ENCODE measurements around the gene ASMT. TPM values are rescaled to one million over a fixed set of nuclear protein-coding genes. Genes with fewer than 3 reads are reported as not detected.
A peak's percentile ranks its signal among the peaks of the same experiment; 100 is the strongest.

Gene ASMT
- total RNA-seq, 2 experiments from 2014 or later: 0.41 TPM; not detected in 1

DNA sequence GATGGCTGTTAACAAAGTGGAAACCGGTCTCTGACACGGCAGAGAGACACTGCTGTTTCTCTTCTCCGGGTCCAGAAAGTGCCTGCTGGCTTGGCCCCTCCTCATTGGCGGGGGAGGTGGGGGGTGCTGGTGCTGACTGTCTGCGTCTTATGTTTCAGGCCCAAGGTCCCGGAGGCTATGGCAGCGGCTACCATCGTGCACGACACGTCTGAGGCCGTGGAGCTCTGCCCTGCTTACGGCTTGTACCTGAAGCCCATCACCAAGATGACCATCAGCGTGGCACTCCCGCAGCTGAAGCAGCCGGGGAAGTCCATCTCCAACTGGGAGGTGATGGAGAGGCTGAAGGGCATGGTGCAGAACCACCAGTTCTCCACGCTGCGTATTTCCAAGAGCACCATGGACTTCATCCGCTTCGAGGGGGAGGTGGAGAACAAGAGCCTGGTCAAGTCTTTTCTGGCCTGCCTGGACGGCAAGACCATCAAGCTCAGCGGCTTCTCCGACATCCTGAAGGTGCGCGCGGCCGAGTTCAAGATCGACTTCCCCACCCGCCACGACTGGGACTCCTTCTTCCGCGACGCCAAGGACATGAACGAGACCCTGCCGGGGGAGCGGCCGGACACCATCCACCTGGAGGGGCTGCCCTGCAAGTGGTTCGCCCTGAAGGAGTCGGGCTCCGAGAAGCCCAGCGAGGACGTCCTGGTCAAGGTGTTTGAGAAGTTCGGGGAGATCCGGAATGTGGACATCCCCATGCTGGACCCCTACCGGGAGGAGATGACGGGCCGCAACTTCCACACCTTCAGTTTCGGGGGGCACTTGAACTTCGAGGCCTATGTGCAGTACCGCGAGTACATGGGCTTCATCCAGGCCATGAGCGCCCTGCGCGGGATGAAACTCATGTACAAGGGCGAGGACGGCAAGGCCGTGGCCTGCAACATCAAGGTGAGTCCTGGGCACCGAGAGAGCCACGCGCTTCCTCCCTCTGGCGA is 21.3 kb upstream of the ASMT start:
- ChIA-PET POLR2A (no interaction called here), CTCF (no interaction called here)
- TF ChIP-seq, protein P1, sequence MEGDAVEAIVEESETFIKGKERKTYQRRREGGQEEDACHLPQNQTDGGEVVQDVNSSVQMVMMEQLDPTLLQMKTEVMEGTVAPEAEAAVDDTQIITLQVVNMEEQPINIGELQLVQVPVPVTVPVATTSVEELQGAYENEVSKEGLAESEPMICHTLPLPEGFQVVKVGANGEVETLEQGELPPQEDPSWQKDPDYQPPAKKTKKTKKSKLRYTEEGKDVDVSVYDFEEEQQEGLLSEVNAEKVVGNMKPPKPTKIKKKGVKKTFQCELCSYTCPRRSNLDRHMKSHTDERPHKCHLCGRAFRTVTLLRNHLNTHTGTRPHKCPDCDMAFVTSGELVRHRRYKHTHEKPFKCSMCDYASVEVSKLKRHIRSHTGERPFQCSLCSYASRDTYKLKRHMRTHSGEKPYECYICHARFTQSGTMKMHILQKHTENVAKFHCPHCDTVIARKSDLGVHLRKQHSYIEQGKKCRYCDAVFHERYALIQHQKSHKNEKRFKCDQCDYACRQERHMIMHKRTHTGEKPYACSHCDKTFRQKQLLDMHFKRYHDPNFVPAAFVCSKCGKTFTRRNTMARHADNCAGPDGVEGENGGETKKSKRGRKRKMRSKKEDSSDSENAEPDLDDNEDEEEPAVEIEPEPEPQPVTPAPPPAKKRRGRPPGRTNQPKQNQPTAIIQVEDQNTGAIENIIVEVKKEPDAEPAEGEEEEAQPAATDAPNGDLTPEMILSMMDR (IDR thresholded peaks at IDR 0.05): no peak
- ATAC-seq: no peak
- Mint-ChIP-seq H3K9me3 (no peaks in the 10 kb centered on the region), H3K4me1 (ENCODE audit: low read depth) (peaks cover 31% of the 10 kb centered on the region), H3K36me3 (ENCODE audit: low read depth) (peaks cover 51% of the 10 kb centered on the region), H3K27ac (peak overlapping the region; percentile 93), H3K27me3 (no peaks in the 10 kb centered on the region), H3K4me3 (peak overlapping the region; percentile 96)
- intact Hi-C loops (cut with micrococcal nuclease): no loop called here
- no peak for DNase-seq

DNA sequence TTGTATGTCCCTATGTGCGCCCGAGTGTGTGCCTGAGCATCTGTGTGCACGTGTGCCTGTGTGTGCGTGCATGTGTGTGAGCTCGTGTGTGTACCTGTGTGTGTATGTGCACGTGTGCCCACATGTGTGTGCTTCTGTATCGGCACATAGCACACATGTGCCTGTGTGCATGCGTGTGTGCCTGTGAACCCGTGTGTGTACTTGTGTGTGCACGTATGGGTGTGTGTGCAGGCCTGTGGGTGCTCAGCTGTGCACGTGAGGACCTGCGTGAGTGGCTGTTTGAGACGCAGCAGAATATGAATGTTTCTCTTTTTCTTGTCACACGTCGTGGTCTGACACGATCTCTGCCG is 19.2 kb upstream of the ASMT start:
- ATAC-seq (no peak), DNase-seq (no peak)
- peaks cover 26% of the 10 kb centered on the region for H3K4me1 Mint-ChIP-seq (ENCODE audit: low read depth)
- peaks cover 64% of the 10 kb centered on the region for H3K36me3 Mint-ChIP-seq (ENCODE audit: low read depth)
- no peaks in the 10 kb centered on the region for H3K27me3 Mint-ChIP-seq
- no peaks in the 10 kb centered on the region for H3K9me3 Mint-ChIP-seq
- intact Hi-C loops (cut with micrococcal nuclease): no loop called here
- no peak overlapping the region for H3K27ac Mint-ChIP-seq
- POLR2A ChIA-PET: no interaction called here
- CTCF ChIA-PET: no interaction called here
- no peak overlapping the region for H3K4me3 Mint-ChIP-seq
- TF ChIP-seq, protein P1 (IDR thresholded peaks at IDR 0.05): no peak

DNA sequence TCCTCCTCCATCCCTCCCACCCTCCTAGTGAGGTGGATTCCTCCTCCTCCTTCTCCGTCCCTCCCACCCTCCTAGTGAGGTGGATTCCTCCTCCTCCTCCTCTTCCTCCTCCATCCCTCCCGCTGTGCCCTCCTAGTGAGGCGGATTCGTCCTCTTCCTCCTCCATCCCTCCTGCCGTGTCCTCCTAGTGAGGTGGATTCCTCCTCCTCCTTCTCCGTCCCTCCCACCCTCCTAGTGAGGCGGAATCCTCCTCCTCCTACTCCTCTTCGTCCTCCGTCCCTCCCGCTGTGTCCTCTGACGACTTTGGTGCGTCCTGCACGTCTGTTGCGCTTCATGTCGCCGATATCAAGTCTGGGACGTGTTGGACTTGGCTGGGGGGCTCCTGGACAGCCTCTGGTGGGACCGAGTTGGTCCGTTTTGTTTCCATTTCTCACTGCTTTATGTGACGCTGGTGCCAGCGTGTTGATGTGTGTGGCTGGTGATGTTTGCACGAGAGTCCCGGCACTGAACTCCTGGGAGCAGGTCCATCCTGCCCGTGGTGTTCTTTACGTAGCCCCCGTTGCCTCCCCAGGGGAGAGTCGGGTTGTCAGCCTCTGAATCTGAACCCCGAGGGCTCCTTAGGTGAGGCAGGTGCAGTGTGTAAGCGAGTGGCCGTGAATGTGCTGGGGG is 18.0 kb upstream of the ASMT start:
- intact Hi-C loops (cut with micrococcal nuclease): no loop called here
- ChIA-PET POLR2A (no interaction called here), CTCF (no interaction called here)
- DNase-seq (no peak), ATAC-seq (no peak)
- Mint-ChIP-seq H3K27me3 (no peaks in the 10 kb centered on the region), H3K4me1 (ENCODE audit: low read depth) (peaks cover 26% of the 10 kb centered on the region), H3K9me3 (no peaks in the 10 kb centered on the region), H3K27ac (no peak overlapping the region), H3K36me3 (ENCODE audit: low read depth) (peaks cover 71% of the 10 kb centered on the region), H3K4me3 (no peak overlapping the region)
- TF ChIP-seq, protein P1 (IDR thresholded peaks at IDR 0.05): no peak

DNA sequence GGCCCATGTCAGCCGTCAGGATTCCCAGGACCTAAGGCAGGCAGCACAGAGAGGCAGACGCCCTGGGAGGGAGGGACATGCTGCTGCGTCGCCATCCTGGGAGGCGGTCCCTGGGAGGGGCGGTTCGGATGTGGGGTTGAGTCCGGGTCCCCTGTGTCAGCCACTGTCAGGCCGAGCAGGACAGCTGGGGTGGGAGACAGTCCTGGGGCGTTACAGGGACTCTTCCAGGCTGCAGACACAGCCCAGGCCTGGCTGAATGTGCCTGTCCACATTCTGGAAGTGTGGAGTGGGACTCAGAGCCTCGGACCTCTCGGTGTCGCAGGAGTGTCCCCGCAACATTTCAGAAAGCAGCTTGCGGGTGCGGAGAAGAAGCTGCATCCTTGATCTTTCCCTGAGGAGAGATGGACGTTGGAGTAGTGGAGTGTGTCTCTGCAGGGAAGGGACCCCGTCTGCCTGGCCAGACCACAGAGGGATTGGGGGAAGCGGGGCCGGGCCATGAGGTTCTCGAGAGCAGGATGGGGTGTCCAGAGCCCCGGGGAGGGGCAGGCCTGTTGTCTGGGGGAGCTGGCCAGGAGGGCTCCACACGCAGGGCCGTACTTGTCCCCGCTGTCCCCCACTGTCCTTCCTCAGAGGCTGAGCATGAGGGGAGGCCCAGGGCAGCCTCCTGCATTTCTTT is 17.4 kb upstream of the ASMT start:
- H3K27ac Mint-ChIP-seq: no peak overlapping the region

More for the DNA sequence above, 17.4 kb upstream of the ASMT start:
- ChIA-PET POLR2A (no interaction called here), CTCF (no interaction called here)
- H3K36me3 Mint-ChIP-seq (ENCODE audit: low read depth): peaks cover 77% of the 10 kb centered on the region
- H3K4me1 Mint-ChIP-seq (ENCODE audit: low read depth): peaks cover 26% of the 10 kb centered on the region
- intact Hi-C loops (cut with micrococcal nuclease): no loop called here
- DNase-seq: no peak
- no peak for ATAC-seq
- no peaks in the 10 kb centered on the region for H3K27me3 Mint-ChIP-seq
- no peaks in the 10 kb centered on the region for H3K9me3 Mint-ChIP-seq
- TF ChIP-seq, protein P1 (IDR thresholded peaks at IDR 0.05): no peak
- no peak overlapping the region for H3K4me3 Mint-ChIP-seq
